Loucy (cell line): Measurements from ENCODE around the gene PRKCE.
A peak's percentile ranks its signal among the peaks of the same experiment; 100 is the strongest.

Source experiments
- H2AFZ ChIP-seq: fragments of 200-600 bp; sonication (generic); 2 replicates; pipeline ENCODE4 v1.6.0; 2016; ENCODE audit warnings: antibody characterized with exemption, mild to moderate bottlenecking, low read length, moderate library complexity
- H3F3A ChIP-seq: fragments of 200-600 bp; 2 replicates; pipeline ENCODE4 v1.6.0; 2016; ENCODE audit warnings: antibody characterized with exemption, low read depth, mild to moderate bottlenecking
- H3K27me3 ChIP-seq: fragments of 200-600 bp; sonication (generic); 2 replicates; pipeline ENCODE4 v1.6.1; 2014; ENCODE audit warnings: low read length, mild to moderate bottlenecking; ENCODE audit not compliant: insufficient read depth, poor library complexity, severe bottlenecking
- H3K36me3 ChIP-seq: fragments of 200-600 bp; sonication (generic); 2 replicates; pipeline ENCODE4 v1.6.1; 2016; ENCODE audit warnings: low read length; ENCODE audit not compliant: insufficient read depth
- H3K4me1 ChIP-seq: fragments of 200-600 bp; sonication (generic); 2 replicates; pipeline ENCODE4 v1.5.1; 2014; ENCODE audit warnings: low read length, mild to moderate bottlenecking; ENCODE audit not compliant: insufficient read depth, poor library complexity, severe bottlenecking
- H3K4me2 ChIP-seq: fragments of 200-600 bp; sonication (generic); 2 replicates; pipeline ENCODE4 v1.6.0; 2014; ENCODE audit warnings: antibody characterized with exemption, low read length, low read depth, mild to moderate bottlenecking; ENCODE audit not compliant: poor library complexity, severe bottlenecking
- H3K4me3 ChIP-seq: fragments of 200-600 bp; sonication (generic); 2 replicates; pipeline ENCODE4 v1.5.1; 2014; ENCODE audit warnings: low read length, mild to moderate bottlenecking, mixed read lengths; ENCODE audit not compliant: poor library complexity, severe bottlenecking
- H3K79me2 ChIP-seq: fragments of 200-600 bp; sonication (generic); 2 replicates; pipeline ENCODE4 v1.6.1; 2014; ENCODE audit warnings: low read length; ENCODE audit not compliant: insufficient read depth
- H3K9ac ChIP-seq: fragments of 200-600 bp; sonication (generic); 2 replicates; pipeline ENCODE4 v1.6.0; 2014; ENCODE audit warnings: mild to moderate bottlenecking, low read depth, low read length, moderate library complexity; ENCODE audit not compliant: poor library complexity, severe bottlenecking
- H3K9me2 ChIP-seq: fragments of 200-600 bp; sonication (generic); replicated peaks from 2 replicates; pipeline ENCODE4 v1.6.1; 2016; ENCODE audit warnings: low read depth, low read length, mixed read lengths
- H3K9me3 ChIP-seq: fragments of 200-600 bp; sonication (generic); 2 replicates; pipeline ENCODE4 v1.6.1; 2014; ENCODE audit warnings: mild to moderate bottlenecking, antibody characterized with exemption, low read length, low read depth; ENCODE audit not compliant: insufficient read depth
- H4K20me1 ChIP-seq: fragments of 200-600 bp; sonication (generic); 2 replicates; pipeline ENCODE4 v1.6.0; 2014; ENCODE audit warnings: antibody characterized with exemption, low read length, mild to moderate bottlenecking; ENCODE audit not compliant: insufficient read depth, poor library complexity, severe bottlenecking
- CTCF ChIP-seq: fragments of 200-600 bp; sonication (generic); conservative IDR thresholded peaks from 2 replicates; pipeline ENCODE4 v1.5.1; 2014; ENCODE audit warnings: mild to moderate bottlenecking, antibody characterized with exemption, low read length
- EZH2phosphoT487 ChIP-seq: fragments of 200-600 bp; IDR thresholded peaks from 2 replicates; pipeline ENCODE4 v1.6.1; 2018; ENCODE audit warnings: antibody characterized with exemption, mild to moderate bottlenecking, moderate library complexity, borderline replicate concordance

Gene PRKCE

DNA sequence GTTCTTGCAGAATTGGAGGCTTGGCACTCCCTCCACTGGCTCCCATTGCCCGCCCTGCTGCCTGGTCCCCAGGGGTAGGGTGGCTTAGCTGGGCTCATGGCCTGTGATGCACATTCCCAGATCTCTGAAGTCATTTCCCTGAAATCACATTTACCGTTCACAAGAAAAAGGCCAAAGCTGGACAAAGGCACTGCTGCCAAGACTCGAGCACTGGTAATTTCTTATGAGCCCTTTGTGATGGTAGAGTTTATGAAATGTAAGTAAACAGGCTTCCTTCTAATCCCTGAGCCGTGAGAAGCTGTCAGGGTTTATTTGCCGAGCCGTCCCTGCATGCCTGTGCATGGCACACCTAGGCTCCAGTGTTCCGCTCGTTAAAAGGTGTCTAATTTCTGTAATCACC, 398.6 kb downstream of the PRKCE start:
- H3K9me2 ChIP-seq = no peaks in the 10 kb centered on the region
- H3K79me2 ChIP-seq = no peaks in the 10 kb centered on the region
- H3K9me3 ChIP-seq = no peaks in the 10 kb centered on the region
- TF ChIP-seq EZH2phosphoT487 (no peak), CTCF (no peak)
- no peak overlapping the region for H3K4me3 ChIP-seq
- H2AFZ ChIP-seq = no peak overlapping the region
- no peaks in the 10 kb centered on the region for H3F3A ChIP-seq
- no peaks in the 10 kb centered on the region for H3K27me3 ChIP-seq
- no peak overlapping the region for H3K9ac ChIP-seq
- no peaks in the 10 kb centered on the region for H3K4me1 ChIP-seq
- H3K36me3 ChIP-seq = no peaks in the 10 kb centered on the region; the same call in 1 of the 2 replicates
- no peaks in the 10 kb centered on the region for H4K20me1 ChIP-seq
- H3K4me2 ChIP-seq = no peak overlapping the region

DNA sequence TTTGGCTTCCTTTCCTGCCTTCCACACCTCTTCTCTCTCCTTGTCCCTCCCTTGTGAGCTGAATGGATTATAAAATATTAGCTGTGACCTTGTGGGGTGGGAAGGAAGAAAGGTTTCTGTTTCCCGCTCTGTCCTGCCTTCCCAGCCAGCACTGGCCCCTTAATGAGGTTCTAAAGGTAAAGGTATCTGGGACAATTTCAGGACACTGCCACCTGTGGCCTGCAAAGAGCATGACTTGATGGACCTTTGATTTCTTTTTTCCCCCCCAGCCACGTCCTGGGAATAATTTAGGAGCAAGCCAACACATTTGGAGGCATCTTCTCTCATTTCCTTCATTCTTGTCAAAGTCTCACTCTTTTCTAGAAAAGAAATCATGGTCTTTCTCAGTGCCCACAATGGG, 399.0 kb downstream of the PRKCE start:
- H3K9me2 ChIP-seq = no peaks in the 10 kb centered on the region
- H3K27me3 ChIP-seq = no peaks in the 10 kb centered on the region
- H4K20me1 ChIP-seq = no peaks in the 10 kb centered on the region
- no peak overlapping the region for H3K4me3 ChIP-seq
- H3K9ac ChIP-seq = no peak overlapping the region
- no peaks in the 10 kb centered on the region for H3K4me1 ChIP-seq
- H3K9me3 ChIP-seq = no peaks in the 10 kb centered on the region
- no peaks in the 10 kb centered on the region for H3K79me2 ChIP-seq
- no peak overlapping the region for H2AFZ ChIP-seq
- no peaks in the 10 kb centered on the region for H3F3A ChIP-seq
- TF ChIP-seq CTCF = 0 out of 2 replicates have a peak, but pooled peaks have one; percentile 26
- TF ChIP-seq EZH2phosphoT487 = no peak
- no peak overlapping the region for H3K4me2 ChIP-seq
- no peaks in the 10 kb centered on the region; the same call in 1 of the 2 replicates for H3K36me3 ChIP-seq

- no peaks in the 10 kb centered on the region for H3K9me3 ChIP-seq
- no peaks in the 10 kb centered on the region for H3F3A ChIP-seq
- no peak overlapping the region for H3K4me3 ChIP-seq
- no peaks in the 10 kb centered on the region for H3K27me3 ChIP-seq
- no peak overlapping the region for H3K4me2 ChIP-seq
- H3K9me2 ChIP-seq = no peaks in the 10 kb centered on the region
- H2AFZ ChIP-seq = no peak overlapping the region
- no peak for TF ChIP-seq CTCF
- no peak for TF ChIP-seq EZH2phosphoT487
- no peak overlapping the region for H3K9ac ChIP-seq
- no peaks in the 10 kb centered on the region for H3K4me1 ChIP-seq
- no peaks in the 10 kb centered on the region; the same call in 1 of the 2 replicates for H3K36me3 ChIP-seq
- no peaks in the 10 kb centered on the region for H3K79me2 ChIP-seq
- H4K20me1 ChIP-seq = no peaks in the 10 kb centered on the region
Measured at GRCh38 chr2:46051085-46051484, 399.6 kb downstream of the PRKCE start.
